ENCODE data around the gene PLD4. TPM values are rescaled to one million over a fixed set of nuclear protein-coding genes. Genes with fewer than 3 reads are reported as not detected.

PLD4 gene
- total RNA-seq, 1 experiment from 2014 or later = not detected

- ChIA-PET CTCF (no interaction called here), POLR2A (ENCODE audit: unreplicated experiment) (interaction anchor here (0.6 kb wide), 1 partner anchor 60 kb away, joined by 3 read pairs; no protein-coding TSS in a partner anchor)
- no peaks in the 10 kb centered on the region for H3K36me3 ChIP-seq (ENCODE audit: low read depth)
- intact Hi-C loops (cut with micrococcal nuclease; ENCODE audit: unreplicated experiment) = no loop called here
- H3K9me3 ChIP-seq (ENCODE audit: insufficient read depth, low read depth) = no peaks in the 10 kb centered on the region
- H3K27me3 ChIP-seq (ENCODE audit: insufficient read depth, low read depth) = no peaks in the 10 kb centered on the region
- no peaks in the 10 kb centered on the region for H3K79me2 ChIP-seq (ENCODE audit: low read depth)
- peak within 1 kb of the TSS; percentile 93 for H3K4me2 ChIP-seq
- H3K27ac ChIP-seq = no peak within 1 kb of the TSS
- no TSS peak for BruUV-seq (replicated peaks)
- H2AFZ ChIP-seq = peak within 1 kb of the TSS; percentile 70; the same call in 1 of the 2 replicates
- H4K20me1 ChIP-seq (ENCODE audit: insufficient read depth) = no peaks in the 10 kb centered on the region
- H3K4me3 ChIP-seq = peak within 1 kb of the TSS; percentile 55; the same call in 1 of the 2 replicates
- H3K4me1 ChIP-seq (replicated peaks; ENCODE audit: insufficient read depth) = peaks cover 45% of the 10 kb centered on the region
- peak; percentile 64 to 72 for DNase-seq
- H3K9me2 ChIP-seq (ENCODE audit: insufficient read depth) = no peaks in the 10 kb centered on the region
- peaks cover 27% of the 10 kb centered on the region for H3F3A ChIP-seq (ENCODE audit: insufficient read depth, low read depth)
- TF ChIP-seq EZH2 (IDR thresholded peaks at IDR 0.05; ENCODE audit: low read depth) = no peak
Measured at GRCh38 chr14:104977681-104978653, 53.3 kb downstream of the PLD4 start, which contains the start of gene AHNAK2. Gene AHNAK2, minus strand, starts transcription at chr14:104978374. Its CDS starts 137 bp downstream, at chr14:104978237.

- Histone ChIP-seq H3F3A (ENCODE audit: insufficient read depth, low read depth) (peaks cover 19% of the 10 kb centered on the region), H3K4me1 (replicated peaks; ENCODE audit: insufficient read depth) (peaks cover 37% of the 10 kb centered on the region), H2AFZ (no peak overlapping the region), H3K9me2 (ENCODE audit: insufficient read depth) (no peaks in the 10 kb centered on the region), H3K9me3 (ENCODE audit: insufficient read depth, low read depth) (no peaks in the 10 kb centered on the region), H3K27ac (no peak overlapping the region), H3K79me2 (ENCODE audit: low read depth) (no peaks in the 10 kb centered on the region), H4K20me1 (ENCODE audit: insufficient read depth) (no peaks in the 10 kb centered on the region), H3K27me3 (ENCODE audit: insufficient read depth, low read depth) (no peaks in the 10 kb centered on the region), H3K4me3 (no peak overlapping the region), H3K4me2 (peak overlapping the region; percentile 47; the same call in 1 of the 2 replicates), H3K36me3 (ENCODE audit: low read depth) (no peaks in the 10 kb centered on the region)
- intact Hi-C loops (cut with micrococcal nuclease; ENCODE audit: unreplicated experiment) = no loop called here
- CTCF ChIA-PET = no interaction called here
- no peak for DNase-seq
- POLR2A ChIA-PET (ENCODE audit: unreplicated experiment) = no interaction called here
- TF ChIP-seq EZH2 (IDR thresholded peaks at IDR 0.05; ENCODE audit: low read depth) = no peak
- TF ChIP-seq, protein P1, sequence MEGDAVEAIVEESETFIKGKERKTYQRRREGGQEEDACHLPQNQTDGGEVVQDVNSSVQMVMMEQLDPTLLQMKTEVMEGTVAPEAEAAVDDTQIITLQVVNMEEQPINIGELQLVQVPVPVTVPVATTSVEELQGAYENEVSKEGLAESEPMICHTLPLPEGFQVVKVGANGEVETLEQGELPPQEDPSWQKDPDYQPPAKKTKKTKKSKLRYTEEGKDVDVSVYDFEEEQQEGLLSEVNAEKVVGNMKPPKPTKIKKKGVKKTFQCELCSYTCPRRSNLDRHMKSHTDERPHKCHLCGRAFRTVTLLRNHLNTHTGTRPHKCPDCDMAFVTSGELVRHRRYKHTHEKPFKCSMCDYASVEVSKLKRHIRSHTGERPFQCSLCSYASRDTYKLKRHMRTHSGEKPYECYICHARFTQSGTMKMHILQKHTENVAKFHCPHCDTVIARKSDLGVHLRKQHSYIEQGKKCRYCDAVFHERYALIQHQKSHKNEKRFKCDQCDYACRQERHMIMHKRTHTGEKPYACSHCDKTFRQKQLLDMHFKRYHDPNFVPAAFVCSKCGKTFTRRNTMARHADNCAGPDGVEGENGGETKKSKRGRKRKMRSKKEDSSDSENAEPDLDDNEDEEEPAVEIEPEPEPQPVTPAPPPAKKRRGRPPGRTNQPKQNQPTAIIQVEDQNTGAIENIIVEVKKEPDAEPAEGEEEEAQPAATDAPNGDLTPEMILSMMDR (conservative IDR thresholded peaks at IDR 0.05) = no peak
- BruUV-seq (replicated peaks) = no TSS peak
Measured at GRCh38 chr14:104978746-104979691, 54.3 kb downstream of the PLD4 start.

DNA sequence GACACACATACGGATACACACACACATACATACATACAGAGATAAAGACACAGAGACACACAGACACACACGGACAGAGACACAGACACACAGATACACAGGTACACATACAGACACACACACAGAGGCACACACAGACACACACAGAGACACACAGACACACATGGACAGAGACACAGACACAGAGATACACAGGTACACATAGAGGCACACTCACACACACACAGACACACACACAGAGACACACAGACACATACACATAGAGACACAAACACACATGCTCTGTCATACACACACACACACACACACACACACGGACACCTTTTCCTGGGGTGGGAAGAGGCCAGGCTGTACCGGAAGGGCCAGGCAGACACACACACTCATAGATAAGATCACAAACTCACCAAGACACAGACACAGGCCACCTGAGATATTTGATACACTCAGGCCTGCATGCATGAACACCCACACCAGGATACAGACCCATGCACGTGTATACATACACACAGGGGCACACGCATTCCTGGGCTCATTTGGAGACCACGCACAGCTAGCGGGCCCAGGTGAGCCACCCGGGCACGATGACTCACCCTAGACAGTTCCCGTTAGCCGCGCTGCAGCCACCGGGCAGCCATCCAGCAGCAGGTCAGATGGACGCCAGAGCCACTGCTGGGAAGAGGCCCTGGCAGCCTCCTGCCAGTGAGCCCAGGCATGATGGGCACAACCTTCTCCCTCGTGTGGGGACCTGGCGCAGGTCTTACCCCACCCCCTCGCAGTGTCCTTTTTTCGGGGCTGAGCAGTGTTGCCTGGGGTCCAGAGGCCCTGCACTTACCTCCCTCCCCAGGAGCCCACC, 55.3 kb downstream of the PLD4 start:
- ChIA-PET CTCF (no interaction called here), POLR2A (ENCODE audit: unreplicated experiment) (interaction anchor here (0.7 kb wide), 1 partner anchor 52 kb away, joined by 4 read pairs; no protein-coding TSS in a partner anchor)
- Histone ChIP-seq H3F3A (ENCODE audit: insufficient read depth, low read depth) (peaks cover 13% of the 10 kb centered on the region; the same call in 1 of the 2 replicates), H2AFZ (no peak overlapping the region), H3K4me3 (no peak overlapping the region), H3K9me3 (ENCODE audit: insufficient read depth, low read depth) (no peaks in the 10 kb centered on the region), H3K27me3 (ENCODE audit: insufficient read depth, low read depth) (no peaks in the 10 kb centered on the region), H3K27ac (no peak overlapping the region), H3K4me1 (replicated peaks; ENCODE audit: insufficient read depth) (peaks cover 27% of the 10 kb centered on the region), H3K79me2 (ENCODE audit: low read depth) (no peaks in the 10 kb centered on the region), H4K20me1 (ENCODE audit: insufficient read depth) (no peaks in the 10 kb centered on the region), H3K4me2 (no peak overlapping the region), H3K9me2 (ENCODE audit: insufficient read depth) (no peaks in the 10 kb centered on the region), H3K36me3 (ENCODE audit: low read depth) (no peaks in the 10 kb centered on the region)
- DNase-seq = peak; percentile 69 to 80
- intact Hi-C loops (cut with micrococcal nuclease; ENCODE audit: unreplicated experiment) = no loop called here
- TF ChIP-seq EZH2 (IDR thresholded peaks at IDR 0.05; ENCODE audit: low read depth) = no peak
- TF ChIP-seq, protein P1 (conservative IDR thresholded peaks at IDR 0.05) = no peak
- BruUV-seq (replicated peaks) = no TSS peak

All from PC-9 (cell line).